Activated B cell treated with CpG ODN at 0.5 μM for 24 hours (primary cell): ENCODE measurements around the gene MFAP5. TPM values are rescaled to one million over a fixed set of nuclear protein-coding genes. Genes with fewer than 3 reads are reported as not detected.

Experiments used
- ATAC-seq: fragments of 200-7000 bp; cut with Tn5 transposase; one replicate; pipeline ENCODE4 v1.10.0; 2021; ENCODE audit warnings: low read depth, mild to moderate bottlenecking, moderate library complexity
- CTCF ChIA-PET: fragments of 350-600 bp; sonication (Branson Sonifier 250); formaldehyde crosslinking; loops from one replicate; lab custom pipeline; 2021; ENCODE audit warnings: antibody characterized with exemption; lab: Charles Lee
- POLR2A ChIA-PET: fragments of 350-600 bp; sonication (Branson Sonifier 250); formaldehyde crosslinking; loops from one replicate; lab custom pipeline; 2021; ENCODE audit warnings: antibody characterized with exemption; lab: Charles Lee
- DNase-seq: peaks from one replicate; pipeline ENCODE4 v3.0.0; 2022
- H3K27ac Mint-ChIP-seq: one replicate; pipeline ENCODE4 v1.8.0; 2020; ENCODE audit warnings: mixed read lengths
- H3K27me3 Mint-ChIP-seq: one replicate; pipeline ENCODE4 v1.8.0; 2021; ENCODE audit warnings: mixed read lengths
- H3K36me3 Mint-ChIP-seq: one replicate; pipeline ENCODE4 v1.8.0; 2021; ENCODE audit warnings: low read depth, mixed read lengths
- H3K4me1 Mint-ChIP-seq: one replicate; pipeline ENCODE4 v1.8.0; 2021; ENCODE audit warnings: mixed read lengths
- H3K4me3 Mint-ChIP-seq: one replicate; pipeline ENCODE4 v1.8.0; 2020; ENCODE audit warnings: mild to moderate bottlenecking, mixed read lengths
- H3K9me3 Mint-ChIP-seq: one replicate; pipeline ENCODE4 v1.8.0; 2020; ENCODE audit warnings: mixed read lengths
- intact Hi-C: fragments of 100-400 bp; cut with micrococcal nuclease; formaldehyde crosslinking; loops from one replicate; pipeline ENCODE4 v1.15.1; 2024
- total RNA-seq: library from RNA; stranded (reverse); gene quantifications from 2 replicates; pipeline ENCODE4 v1.2.3, GENCODE V29; 2022
- TF ChIP-seq, protein P1 (sequence below): fragments of 200-600 bp; IDR thresholded peaks from one replicate; pipeline ENCODE4 v1.8.0; 2022; ENCODE audit warnings: antibody characterized with exemption, mild to moderate bottlenecking

Gene MFAP5
- total RNA-seq, 1 donor from 2014 or later, result 0.35 TPM

- ATAC-seq, result peak; percentile 59
- intact Hi-C loops, result no loop called here
- H3K27ac Mint-ChIP-seq, result peak overlapping the region; percentile 84
- no peak for DNase-seq
- TF ChIP-seq, protein P1, sequence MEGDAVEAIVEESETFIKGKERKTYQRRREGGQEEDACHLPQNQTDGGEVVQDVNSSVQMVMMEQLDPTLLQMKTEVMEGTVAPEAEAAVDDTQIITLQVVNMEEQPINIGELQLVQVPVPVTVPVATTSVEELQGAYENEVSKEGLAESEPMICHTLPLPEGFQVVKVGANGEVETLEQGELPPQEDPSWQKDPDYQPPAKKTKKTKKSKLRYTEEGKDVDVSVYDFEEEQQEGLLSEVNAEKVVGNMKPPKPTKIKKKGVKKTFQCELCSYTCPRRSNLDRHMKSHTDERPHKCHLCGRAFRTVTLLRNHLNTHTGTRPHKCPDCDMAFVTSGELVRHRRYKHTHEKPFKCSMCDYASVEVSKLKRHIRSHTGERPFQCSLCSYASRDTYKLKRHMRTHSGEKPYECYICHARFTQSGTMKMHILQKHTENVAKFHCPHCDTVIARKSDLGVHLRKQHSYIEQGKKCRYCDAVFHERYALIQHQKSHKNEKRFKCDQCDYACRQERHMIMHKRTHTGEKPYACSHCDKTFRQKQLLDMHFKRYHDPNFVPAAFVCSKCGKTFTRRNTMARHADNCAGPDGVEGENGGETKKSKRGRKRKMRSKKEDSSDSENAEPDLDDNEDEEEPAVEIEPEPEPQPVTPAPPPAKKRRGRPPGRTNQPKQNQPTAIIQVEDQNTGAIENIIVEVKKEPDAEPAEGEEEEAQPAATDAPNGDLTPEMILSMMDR, result no peak
- CTCF ChIA-PET, result interaction anchor here (0.7 to 1.4 kb wide), 4 partner anchors 10 to 100 kb away, joined by 3 to 5 read pairs (median 3); no protein-coding TSS in a partner anchor
- H3K36me3 Mint-ChIP-seq, result no peaks in the 10 kb centered on the region
- H3K4me1 Mint-ChIP-seq, result peaks cover 41% of the 10 kb centered on the region
- POLR2A ChIA-PET, result interaction anchor here (0.5 to 2.1 kb wide), 3 partner anchors 13 to 33 kb away, joined by 3 to 12 read pairs (median 4); no protein-coding TSS in a partner anchor
- H3K27me3 Mint-ChIP-seq, result no peaks in the 10 kb centered on the region
- H3K4me3 Mint-ChIP-seq, result peak overlapping the region; percentile 32
- no peaks in the 10 kb centered on the region for H3K9me3 Mint-ChIP-seq
These were observed 18.0 kb downstream of the MFAP5 start for GRCh38 chr12:8644345-8645248.

GRCh38 chr12:8642775-8643174, 19.9 kb downstream of the MFAP5 start:
- H3K4me1 Mint-ChIP-seq, result peaks cover 31% of the 10 kb centered on the region
- ChIA-PET CTCF (no interaction called here), POLR2A (interaction anchor here (0.7 kb wide), 1 partner anchor 33 kb away, joined by 8 read pairs; no protein-coding TSS in a partner anchor)
- H3K9me3 Mint-ChIP-seq, result no peaks in the 10 kb centered on the region
- ATAC-seq (no peak), DNase-seq (no peak)
- intact Hi-C loops, result no loop called here
- H3K36me3 Mint-ChIP-seq, result no peaks in the 10 kb centered on the region
- no peaks in the 10 kb centered on the region for H3K27me3 Mint-ChIP-seq
- H3K4me3 Mint-ChIP-seq, result no peak overlapping the region
- TF ChIP-seq, protein P1, result no peak
- no peak overlapping the region for H3K27ac Mint-ChIP-seq

- ChIA-PET POLR2A (no interaction called here), CTCF (no interaction called here)
- peaks cover 18% of the 10 kb centered on the region for H3K4me1 Mint-ChIP-seq
- H3K27ac Mint-ChIP-seq, result no peak overlapping the region
- no peak overlapping the region for H3K4me3 Mint-ChIP-seq
- DNase-seq (no peak), ATAC-seq (no peak)
- intact Hi-C loops, result no loop called here
- TF ChIP-seq, protein P1, result no peak
- H3K36me3 Mint-ChIP-seq, result no peaks in the 10 kb centered on the region
- H3K27me3 Mint-ChIP-seq, result no peaks in the 10 kb centered on the region
- H3K9me3 Mint-ChIP-seq, result no peaks in the 10 kb centered on the region
These were observed 22.7 kb downstream of the MFAP5 start for GRCh38 chr12:8639936-8640335.

DNA sequence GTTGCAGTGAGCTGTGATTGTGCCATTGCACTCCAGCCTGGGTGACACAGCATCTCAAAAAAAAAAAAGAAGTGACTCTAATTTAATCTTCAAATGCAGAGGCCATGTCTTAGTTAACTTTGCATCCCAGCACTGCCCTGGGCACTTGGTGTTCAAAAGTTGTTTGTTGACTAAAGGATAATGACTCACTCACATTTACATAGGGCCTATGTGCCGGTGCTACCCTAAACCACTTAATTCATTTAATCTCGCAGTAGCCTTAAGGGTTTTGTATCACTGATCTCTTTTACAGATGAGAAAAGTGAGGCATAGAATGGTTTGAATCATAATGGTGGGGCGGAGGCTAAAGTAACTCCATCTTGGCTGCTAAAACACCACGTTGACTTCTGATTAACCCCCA, 23.7 kb downstream of the MFAP5 start:
- intact Hi-C loops, result no loop called here
- TF ChIP-seq, protein P1, result no peak
- no peak overlapping the region for H3K4me3 Mint-ChIP-seq
- peaks cover 8% of the 10 kb centered on the region for H3K4me1 Mint-ChIP-seq
- no peak overlapping the region for H3K27ac Mint-ChIP-seq
- no peak for ATAC-seq
- CTCF ChIA-PET, result no interaction called here
- no peaks in the 10 kb centered on the region for H3K27me3 Mint-ChIP-seq
- H3K36me3 Mint-ChIP-seq, result no peaks in the 10 kb centered on the region
- no peak for DNase-seq
- no peaks in the 10 kb centered on the region for H3K9me3 Mint-ChIP-seq
- POLR2A ChIA-PET, result no interaction called here

- Mint-ChIP-seq H3K27ac (peak overlapping the region; percentile 25), H3K36me3 (no peaks in the 10 kb centered on the region), H3K27me3 (no peaks in the 10 kb centered on the region), H3K9me3 (no peaks in the 10 kb centered on the region), H3K4me1 (peaks cover 2% of the 10 kb centered on the region), H3K4me3 (no peak overlapping the region)
- no peak for ATAC-seq
- POLR2A ChIA-PET, result no interaction called here
- CTCF ChIA-PET, result no interaction called here
- no peak for DNase-seq
- intact Hi-C loops, result no loop called here
- TF ChIP-seq, protein P1, result no peak
These were observed 25.0 kb downstream of the MFAP5 start for GRCh38 chr12:8637666-8638065.
